ENCODE results near the gene EMC10. TPM values are rescaled to one million over a fixed set of nuclear protein-coding genes. Genes with fewer than 3 reads are reported as not detected.

Gene EMC10
- polyA plus RNA-seq, 1 experiment = 89.1 TPM

DNA sequence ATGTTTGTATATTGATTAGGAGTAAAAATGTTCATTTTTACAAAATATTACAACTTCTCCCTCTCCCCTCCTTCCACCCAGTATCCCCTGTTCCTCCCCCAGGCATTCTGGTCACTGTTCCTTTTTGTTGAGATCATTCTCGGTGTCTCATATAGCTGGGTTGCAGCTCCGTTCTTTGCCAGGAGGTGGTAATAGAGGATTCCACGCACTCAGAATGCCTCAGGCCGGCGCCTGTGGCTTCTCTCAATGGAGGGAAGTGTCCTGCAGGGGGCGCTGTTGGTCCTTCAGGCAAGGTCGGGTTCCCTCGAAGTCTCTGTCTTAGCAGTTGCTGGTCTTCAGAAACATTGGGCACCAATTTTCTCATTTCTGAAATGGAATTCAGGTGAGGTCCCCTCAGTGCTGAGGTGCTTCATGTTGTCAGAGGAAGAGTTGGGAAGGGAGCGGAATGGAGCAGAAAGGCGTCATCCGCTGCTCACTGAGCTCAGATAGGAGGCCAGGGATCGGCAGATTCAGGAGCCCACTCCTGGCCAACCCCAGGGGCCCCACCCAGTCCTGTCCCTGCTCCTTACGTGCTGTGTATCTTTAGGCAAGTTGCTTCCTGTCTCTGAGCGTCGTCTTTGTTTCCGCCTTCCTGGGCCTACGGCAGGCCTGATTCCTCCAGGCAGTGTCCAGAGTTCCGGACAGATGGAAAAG lies 10.7 kb downstream of the EMC10 start:
- POLR2A ChIA-PET = no interaction called here
- no peak for DNase-seq (ENCODE audit: low read depth)
- H3K36me3 ChIP-seq (ENCODE audit: control insufficient read depth, insufficient read depth, low read length) = peaks cover 10% of the 10 kb centered on the region
- TF ChIP-seq, protein P1, sequence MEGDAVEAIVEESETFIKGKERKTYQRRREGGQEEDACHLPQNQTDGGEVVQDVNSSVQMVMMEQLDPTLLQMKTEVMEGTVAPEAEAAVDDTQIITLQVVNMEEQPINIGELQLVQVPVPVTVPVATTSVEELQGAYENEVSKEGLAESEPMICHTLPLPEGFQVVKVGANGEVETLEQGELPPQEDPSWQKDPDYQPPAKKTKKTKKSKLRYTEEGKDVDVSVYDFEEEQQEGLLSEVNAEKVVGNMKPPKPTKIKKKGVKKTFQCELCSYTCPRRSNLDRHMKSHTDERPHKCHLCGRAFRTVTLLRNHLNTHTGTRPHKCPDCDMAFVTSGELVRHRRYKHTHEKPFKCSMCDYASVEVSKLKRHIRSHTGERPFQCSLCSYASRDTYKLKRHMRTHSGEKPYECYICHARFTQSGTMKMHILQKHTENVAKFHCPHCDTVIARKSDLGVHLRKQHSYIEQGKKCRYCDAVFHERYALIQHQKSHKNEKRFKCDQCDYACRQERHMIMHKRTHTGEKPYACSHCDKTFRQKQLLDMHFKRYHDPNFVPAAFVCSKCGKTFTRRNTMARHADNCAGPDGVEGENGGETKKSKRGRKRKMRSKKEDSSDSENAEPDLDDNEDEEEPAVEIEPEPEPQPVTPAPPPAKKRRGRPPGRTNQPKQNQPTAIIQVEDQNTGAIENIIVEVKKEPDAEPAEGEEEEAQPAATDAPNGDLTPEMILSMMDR (IDR thresholded peaks at IDR 0.05; ENCODE audit: insufficient read depth, low read depth, low read length) = peak; percentile 50
- CTCF ChIA-PET = interaction anchor here (0.9 kb wide), 1 partner anchor 21 kb away, joined by 3 read pairs; no protein-coding TSS in a partner anchor
- no peak overlapping the region for H3K4me3 ChIP-seq (ENCODE audit: low read depth, low read length)
- peaks cover 16% of the 10 kb centered on the region for H3K27me3 ChIP-seq (ENCODE audit: control insufficient read depth, insufficient read depth, low read length)

DNA sequence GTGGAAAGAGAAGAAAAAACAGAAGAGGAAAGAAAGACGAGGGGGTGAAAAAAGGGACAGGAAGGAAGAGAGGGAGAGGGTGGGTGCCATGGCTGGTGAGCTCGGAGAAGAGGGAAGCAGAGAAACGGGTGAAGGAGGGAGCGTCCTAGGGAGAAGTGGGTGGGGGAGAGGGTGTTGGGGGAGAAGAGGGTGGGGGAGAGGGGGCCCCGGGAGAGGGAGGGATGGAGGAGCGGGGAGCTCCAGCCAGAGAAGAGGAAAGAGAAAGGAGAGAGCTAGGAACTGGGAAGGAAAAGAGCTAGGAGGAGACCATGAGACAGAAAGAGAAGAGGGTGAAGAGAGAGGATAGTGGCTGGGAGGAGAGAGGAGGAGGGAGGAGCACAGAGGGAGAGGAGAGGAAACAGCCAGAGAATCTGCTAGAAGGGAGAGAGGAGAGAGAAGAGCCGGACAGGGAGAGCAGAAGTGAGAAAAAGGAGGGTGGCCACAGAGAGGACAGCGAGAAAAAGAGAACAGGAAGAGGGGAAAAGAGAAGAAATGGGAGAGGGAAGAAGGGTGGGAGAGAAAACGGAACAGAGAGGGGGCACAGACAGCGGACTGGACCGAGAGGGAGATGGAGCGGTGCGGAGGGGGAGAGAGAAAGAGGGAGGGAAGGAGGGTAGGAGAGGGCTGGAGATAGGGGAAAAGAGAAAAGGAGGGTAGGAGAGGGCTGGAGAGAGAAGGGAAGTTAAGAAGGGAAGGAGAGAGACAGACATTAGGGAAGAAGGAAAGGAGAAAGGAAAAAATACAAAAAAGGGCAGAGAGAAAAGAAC lies 12.3 kb downstream of the EMC10 start:
- H3K4me3 ChIP-seq (ENCODE audit: low read depth, low read length) = no peak overlapping the region
- peaks cover 23% of the 10 kb centered on the region for H3K27me3 ChIP-seq (ENCODE audit: control insufficient read depth, insufficient read depth, low read length)
- CTCF ChIA-PET = interaction anchor here (0.9 kb wide), 1 partner anchor 9 kb away, joined by 3 read pairs; no protein-coding TSS in a partner anchor
- peaks cover 3% of the 10 kb centered on the region for H3K36me3 ChIP-seq (ENCODE audit: control insufficient read depth, insufficient read depth, low read length)
- POLR2A ChIA-PET = interaction anchor here (0.6 kb wide), 1 partner anchor 78 kb away, joined by 5 read pairs; no protein-coding TSS in a partner anchor
- TF ChIP-seq, protein P1 (IDR thresholded peaks at IDR 0.05; ENCODE audit: insufficient read depth, low read depth, low read length) = no peak
- no peak for DNase-seq (ENCODE audit: low read depth)

DNA sequence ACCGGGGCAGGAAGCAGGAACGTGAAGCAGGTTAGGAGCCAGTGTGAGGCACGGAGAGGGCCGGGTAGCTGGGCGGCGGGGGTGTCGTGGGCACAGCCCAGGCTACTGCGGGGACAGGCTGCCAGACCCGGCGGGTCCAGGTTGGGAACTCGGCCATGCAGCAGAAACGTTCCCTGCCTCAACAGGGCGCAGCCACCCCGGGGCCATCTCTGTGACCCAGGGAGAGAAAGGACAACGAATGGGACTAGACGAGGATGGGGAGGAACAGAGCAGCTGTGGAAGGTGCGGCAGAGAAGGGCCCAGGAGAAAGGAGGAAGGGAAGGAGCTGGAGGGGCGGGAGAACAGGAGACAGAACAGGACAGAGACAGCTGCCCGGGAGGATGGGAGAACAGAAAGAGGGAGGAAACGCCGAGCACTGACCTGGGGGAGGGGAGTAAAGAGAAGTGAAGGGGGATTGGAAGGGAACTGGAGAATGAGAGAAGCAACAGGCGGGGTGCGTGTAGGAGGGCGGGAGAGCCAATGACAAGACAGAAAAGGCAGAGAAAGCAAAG lies 13.2 kb downstream of the EMC10 start:
- no peak for DNase-seq (ENCODE audit: low read depth)
- ChIA-PET CTCF (interaction anchor here (0.6 kb wide), 1 partner anchor 251 kb away, joined by 3 read pairs; no protein-coding TSS in a partner anchor), POLR2A (no interaction called here)
- Histone ChIP-seq H3K27me3 (ENCODE audit: control insufficient read depth, insufficient read depth, low read length) (peaks cover 23% of the 10 kb centered on the region), H3K36me3 (ENCODE audit: control insufficient read depth, insufficient read depth, low read length) (peaks cover 3% of the 10 kb centered on the region), H3K4me3 (ENCODE audit: low read depth, low read length) (no peak overlapping the region)
- TF ChIP-seq, protein P1 (IDR thresholded peaks at IDR 0.05; ENCODE audit: insufficient read depth, low read depth, low read length) = no peak

DNA sequence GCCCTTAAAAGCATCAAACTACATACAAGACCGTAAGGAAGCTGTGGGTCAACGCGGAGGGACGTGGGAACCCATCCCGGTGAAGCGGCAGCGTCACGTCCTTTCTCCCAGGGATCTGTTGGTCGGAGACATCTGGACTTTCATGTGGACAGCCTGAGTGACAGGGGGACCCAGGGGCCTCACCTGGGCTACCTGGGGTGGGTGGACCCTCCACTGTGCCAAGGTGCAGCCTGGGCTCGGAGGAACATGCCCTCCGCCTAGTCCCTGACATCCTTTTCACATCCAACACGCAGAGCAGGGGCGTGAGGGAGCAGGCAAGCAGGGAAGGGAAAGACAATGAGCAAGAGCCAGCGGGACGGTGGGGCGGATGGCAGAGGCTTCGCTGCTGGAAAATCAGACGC lies 14.1 kb downstream of the EMC10 start:
- POLR2A ChIA-PET = no interaction called here
- no peak overlapping the region for H3K4me3 ChIP-seq (ENCODE audit: low read depth, low read length)
- no peak for DNase-seq (ENCODE audit: low read depth)
- CTCF ChIA-PET = no interaction called here
- peaks cover 23% of the 10 kb centered on the region for H3K27me3 ChIP-seq (ENCODE audit: control insufficient read depth, insufficient read depth, low read length)
- TF ChIP-seq, protein P1 (IDR thresholded peaks at IDR 0.05; ENCODE audit: insufficient read depth, low read depth, low read length) = no peak
- peaks cover under 1% of the 10 kb centered on the region; the same call in 1 of the 2 replicates for H3K36me3 ChIP-seq (ENCODE audit: control insufficient read depth, insufficient read depth, low read length)

DNA sequence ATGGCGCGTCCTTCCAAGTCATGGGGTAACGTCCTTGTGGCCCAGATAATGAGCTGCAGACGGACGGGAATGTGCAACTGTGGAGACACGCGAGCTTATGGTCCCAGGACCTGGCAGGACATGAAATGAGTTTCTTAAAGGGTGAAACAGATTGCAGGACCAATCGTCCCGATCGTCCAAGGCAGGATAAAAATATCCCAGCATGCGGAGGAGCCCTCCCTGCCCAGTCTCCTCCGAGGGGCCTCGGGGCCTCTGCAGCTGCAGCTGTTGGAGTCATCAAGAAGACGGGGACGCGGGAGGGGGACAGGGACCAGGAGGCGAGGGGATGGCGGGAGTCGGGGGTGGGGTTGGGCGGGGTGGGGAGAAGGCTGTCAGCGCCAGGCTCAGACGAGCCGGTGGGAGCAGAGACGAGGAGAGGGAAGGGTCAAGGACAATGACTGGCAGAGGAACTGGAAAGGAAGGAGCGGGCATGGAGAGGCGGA lies 14.7 kb downstream of the EMC10 start:
- CTCF ChIA-PET = no interaction called here
- H3K36me3 ChIP-seq (ENCODE audit: control insufficient read depth, insufficient read depth, low read length) = no peaks in the 10 kb centered on the region
- DNase-seq (ENCODE audit: low read depth) = no peak
- POLR2A ChIA-PET = no interaction called here
- TF ChIP-seq, protein P1 (IDR thresholded peaks at IDR 0.05; ENCODE audit: insufficient read depth, low read depth, low read length) = no peak
- peaks cover 23% of the 10 kb centered on the region for H3K27me3 ChIP-seq (ENCODE audit: control insufficient read depth, insufficient read depth, low read length)
- H3K4me3 ChIP-seq (ENCODE audit: low read depth, low read length) = no peak overlapping the region

All from BJ (cell line).